ENCODE results near the gene ADAD2.

GRCh38 chr16:84225571-84225970, 34.6 kb downstream of the ADAD2 start:
- no peak for TF ChIP-seq CTCF (IDR thresholded peaks at IDR 0.05)
- no peak for TF ChIP-seq ZFX (IDR thresholded peaks at IDR 0.05; ENCODE audit: borderline replicate concordance)

Measured in 22Rv1 (cell line).